ENCODE results near the gene HPGD. TPM values are rescaled to one million over a fixed set of nuclear protein-coding genes. Genes with fewer than 3 reads are reported as not detected.

The HPGD gene
- 10 to 100 TPM in 1 of 10 donors, 1 to 10 TPM in 9; 3.5 to 11.0 (median 6.3) TPM for polyA plus RNA-seq (ENCODE audit: insufficient read length in 10 of 10)
- long read RNA-seq, donor 1, partial matches to known transcripts = 0 of 2 reads
- long read RNA-seq, donor 1, other reads (novel, unspliced or antisense) = 0 of 2 reads
- long read RNA-seq, donor 2, partial matches to known transcripts = 0 of 2 reads
- long read RNA-seq, donor 2, other reads (novel, unspliced or antisense) = 0 of 2 reads
- long read RNA-seq, donor 3 = 0 reads
- long read RNA-seq, donor 4 = 0 reads
- long read RNA-seq, donor 5, partial matches to known transcripts = 0 of 1 reads
- long read RNA-seq, donor 5, other reads (novel, unspliced or antisense) = 0 of 1 reads
- long read RNA-seq, donor 6, partial matches to known transcripts = 0 of 2 reads
- long read RNA-seq, donor 6, other reads (novel, unspliced or antisense) = 0 of 2 reads
- long read RNA-seq, donor 7, partial matches to known transcripts = 0 of 5 reads
- long read RNA-seq, donor 7, other reads (novel, unspliced or antisense) = 0 of 5 reads
- long read RNA-seq, donor 8, partial matches to known transcripts = 0 of 2 reads
- long read RNA-seq, donor 8, other reads (novel, unspliced or antisense) = 0 of 2 reads
- long read RNA-seq, donor 9 = 0 reads

- DNase-seq = peak; percentile 15 to 82 (median 35)
These were observed at the start of gene HPGD for GRCh38 chr4:174522183-174523024. HPGD (minus strand) TSS chr4:174522488; CDS start chr4:174522451, 37 bp downstream.

GRCh38 chr4:174564529-174564928, 42.2 kb upstream of the HPGD start:
- no peak for DNase-seq

GRCh38 chr4:174563399-174563798, 41.1 kb upstream of the HPGD start:
- no peak for DNase-seq

GRCh38 chr4:174561560-174561959, 39.3 kb upstream of the HPGD start:
- DNase-seq = peak in 2 of 3 donors; percentile 16 to 50

DNA sequence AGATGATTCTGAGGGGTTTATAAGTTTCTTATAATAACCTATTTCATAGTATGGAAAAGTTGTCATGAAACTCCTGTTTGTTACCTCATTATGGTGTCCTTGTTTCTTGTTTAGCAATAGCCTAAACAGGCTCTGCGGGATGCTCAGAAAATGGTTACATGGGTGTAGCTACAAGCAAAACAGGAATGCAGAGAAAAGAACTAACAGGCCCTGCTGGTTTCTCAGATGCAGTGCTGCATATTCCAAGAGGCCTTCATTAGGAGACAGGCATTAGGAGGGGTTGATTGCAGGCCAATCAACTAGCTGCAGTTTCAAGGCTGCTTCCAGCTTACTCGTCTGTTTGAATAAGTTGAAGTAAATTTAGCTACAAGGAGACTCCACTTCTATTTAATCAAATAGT, 37.6 kb upstream of the HPGD start:
- no peak for DNase-seq

- no peak for DNase-seq
These were observed 33.7 kb upstream of the HPGD start for GRCh38 chr4:174555789-174556630.

GRCh38 chr4:174554231-174554728, 32.0 kb upstream of the HPGD start:
- DNase-seq = peak; percentile 10 to 73 (median 14)

DNA sequence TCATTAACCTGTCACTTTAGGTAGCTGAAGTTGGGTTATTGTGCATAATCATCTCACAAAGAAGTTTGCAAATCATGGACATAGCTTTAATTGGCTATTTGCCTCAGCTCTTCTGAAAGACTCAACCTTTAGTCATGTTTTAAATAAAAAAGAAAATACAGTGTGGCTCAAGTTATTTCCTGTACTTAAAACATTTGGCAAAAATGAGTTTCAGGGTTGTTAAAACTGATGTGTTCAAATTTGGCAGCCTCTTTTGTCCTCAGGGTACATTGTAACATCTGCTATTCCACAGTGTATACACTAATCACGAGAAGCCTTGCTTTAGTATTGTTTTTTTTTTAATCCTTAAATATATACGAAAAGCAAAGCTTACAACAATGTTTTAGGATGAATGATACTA, 31.5 kb upstream of the HPGD start:
- DNase-seq = peak; percentile 62 to 86 (median 65)

DNA sequence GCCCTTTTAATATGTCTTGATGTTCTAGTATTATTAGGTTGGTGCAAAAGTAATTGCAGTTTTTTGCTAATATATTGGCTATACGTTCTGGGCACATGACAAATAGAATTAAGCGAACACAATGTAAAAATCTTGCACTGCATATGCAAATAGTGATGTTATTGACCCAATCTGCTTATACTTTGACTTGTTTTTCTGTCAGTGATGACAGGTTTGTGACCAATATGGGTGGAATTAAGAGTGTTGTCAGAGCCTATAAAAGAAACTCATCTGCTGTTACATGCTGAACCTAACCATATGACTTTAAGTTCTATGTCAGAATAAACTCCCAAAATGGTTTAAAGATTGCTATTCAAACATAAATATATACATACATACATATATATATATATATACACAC, 30.7 kb upstream of the HPGD start:
- DNase-seq = peak in 1 of 3 donors; percentile 62

- DNase-seq = no peak
These were observed 28.3 kb upstream of the HPGD start for GRCh38 chr4:174550541-174550940.

GRCh38 chr4:174549721-174550120, 27.4 kb upstream of the HPGD start:
- peak; percentile 53 to 87 (median 67) for DNase-seq

GRCh38 chr4:174545268-174545667, 23.0 kb upstream of the HPGD start:
- no peak for DNase-seq

DNA sequence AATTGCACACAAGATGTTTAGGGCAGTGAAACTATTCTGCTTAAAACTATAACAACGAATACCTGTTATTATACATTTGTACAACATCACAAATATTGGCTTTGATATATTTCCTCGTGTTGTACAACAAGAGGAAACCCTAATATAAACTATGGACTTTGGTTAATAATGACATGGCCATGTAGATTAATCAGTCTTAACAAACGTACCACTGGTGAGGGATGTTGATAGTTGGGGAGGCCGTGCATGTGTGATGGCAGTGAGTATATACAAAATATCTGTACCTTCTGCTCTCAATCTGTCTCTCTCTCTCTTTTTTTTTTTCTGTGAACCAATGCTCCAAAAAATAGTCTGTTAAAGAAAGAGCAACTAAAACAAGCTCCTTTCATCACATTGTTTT, 22.2 kb upstream of the HPGD start:
- no peak for DNase-seq

- no peak for DNase-seq
These were observed 17.9 kb upstream of the HPGD start for GRCh38 chr4:174540175-174540574.

GRCh38 chr4:174539571-174539970, 17.3 kb upstream of the HPGD start:
- DNase-seq = no peak

DNA sequence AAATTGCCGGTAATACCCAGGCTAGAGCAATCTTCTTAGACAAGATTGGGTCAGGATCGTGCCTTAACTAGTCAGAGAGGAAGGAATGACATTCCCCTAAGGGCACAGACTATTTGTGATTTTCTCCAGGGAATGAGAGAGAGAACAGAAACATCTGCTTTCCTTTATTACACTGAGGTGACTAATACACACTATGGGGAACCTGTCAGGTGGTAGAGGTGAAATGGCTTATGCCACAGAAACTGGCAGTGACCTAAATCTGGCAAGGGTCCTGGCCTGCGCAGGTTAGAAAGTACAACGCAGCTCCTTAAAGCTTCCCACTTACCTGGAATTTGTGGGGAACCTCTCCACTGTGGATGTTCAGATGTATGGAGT, 16.6 kb upstream of the HPGD start:
- no peak for DNase-seq

- no peak for DNase-seq
These were observed 16.0 kb upstream of the HPGD start for GRCh38 chr4:174538123-174538875.

- DNase-seq = no peak
These were observed 15.3 kb upstream of the HPGD start for GRCh38 chr4:174537634-174538033.

GRCh38 chr4:174534461-174534860, 12.2 kb upstream of the HPGD start:
- DNase-seq = no peak

DNA sequence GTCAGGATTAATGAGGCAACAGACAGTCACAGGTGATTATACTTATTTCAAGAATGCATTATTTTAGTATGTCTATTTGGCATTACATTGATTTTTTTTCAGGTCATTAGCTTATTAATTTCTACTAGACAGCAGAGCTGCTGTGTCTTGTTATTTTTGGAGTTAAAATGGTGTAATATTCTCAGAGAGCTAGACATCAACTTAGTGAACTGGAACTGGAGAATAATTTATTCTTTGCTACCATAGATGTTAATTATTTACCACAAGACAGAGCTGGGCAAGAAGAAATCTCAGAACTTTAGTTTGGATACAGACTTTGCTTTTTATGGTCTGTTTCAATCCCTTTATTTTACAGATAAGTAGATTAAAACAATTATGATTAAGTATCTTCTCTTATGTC, 10.2 kb upstream of the HPGD start:
- DNase-seq = no peak

- no peak for DNase-seq
These were observed 9.2 kb upstream of the HPGD start for GRCh38 chr4:174531486-174531885.
